GM15510 (cell line): ENCODE results near the gene UHRF1.
A peak's percentile ranks its signal among the peaks of the same experiment; 100 is the strongest.

Source experiments
- POLR2A ChIP-seq: IDR thresholded peaks from 3 replicates; pipeline ENCODE4 v1.6.1; 2011; ENCODE audit warnings: borderline replicate concordance; ENCODE audit not compliant: insufficient read length; ENCODE audit errors: extremely low read depth

The UHRF1 gene

GRCh38 chr19:4909156-4909896 lies at the start of gene UHRF1:
Gene UHRF1 (plus strand): TSS chr19:4909501. CDS start chr19:4910886, 1,385 bp downstream.
- TF ChIP-seq POLR2A = peak; percentile 70

DNA sequence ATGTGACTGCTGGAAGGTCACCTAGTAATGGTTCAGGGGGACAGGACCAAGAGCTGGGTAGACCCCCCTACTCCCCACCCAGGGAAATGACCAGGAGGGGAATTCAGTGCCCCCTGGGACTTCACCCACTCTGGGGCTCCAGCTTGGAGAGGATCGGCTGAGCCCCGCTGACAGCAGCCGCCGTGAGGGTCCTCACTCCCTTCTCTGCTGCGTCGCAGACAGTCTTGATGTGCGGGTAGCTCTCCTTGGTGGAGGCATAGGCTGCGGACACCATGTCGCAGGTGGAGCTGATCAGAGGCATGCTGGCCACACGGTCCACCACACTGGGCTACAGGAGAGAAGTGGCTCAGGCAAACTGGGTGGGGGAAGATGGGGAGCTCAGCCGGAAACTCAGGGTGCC lies 49.6 kb upstream of the UHRF1 start:
- no peak for TF ChIP-seq POLR2A

DNA sequence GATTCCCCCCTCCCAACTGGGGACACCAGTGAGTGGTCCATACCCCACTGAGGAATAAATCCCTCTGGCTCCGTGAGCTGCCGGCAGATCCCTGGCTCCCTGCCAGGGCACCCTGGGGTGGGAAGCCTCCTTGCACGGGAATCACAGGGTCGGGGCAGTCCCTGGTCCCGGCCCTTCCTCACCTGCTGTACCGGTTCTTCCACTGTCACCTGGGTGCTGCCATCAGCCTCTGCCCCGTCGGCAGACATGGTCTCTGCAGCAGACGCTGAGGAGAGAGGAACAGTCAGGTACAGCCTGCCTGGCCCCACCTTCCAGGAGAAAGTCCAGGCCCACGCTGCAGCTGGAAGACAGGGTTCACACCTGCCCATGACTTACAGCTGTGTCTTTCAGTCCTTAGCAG lies 48.2 kb upstream of the UHRF1 start:
- TF ChIP-seq POLR2A = no peak

- TF ChIP-seq POLR2A = no peak
Measured at GRCh38 chr19:4866595-4867424, 42.5 kb upstream of the UHRF1 start.

DNA sequence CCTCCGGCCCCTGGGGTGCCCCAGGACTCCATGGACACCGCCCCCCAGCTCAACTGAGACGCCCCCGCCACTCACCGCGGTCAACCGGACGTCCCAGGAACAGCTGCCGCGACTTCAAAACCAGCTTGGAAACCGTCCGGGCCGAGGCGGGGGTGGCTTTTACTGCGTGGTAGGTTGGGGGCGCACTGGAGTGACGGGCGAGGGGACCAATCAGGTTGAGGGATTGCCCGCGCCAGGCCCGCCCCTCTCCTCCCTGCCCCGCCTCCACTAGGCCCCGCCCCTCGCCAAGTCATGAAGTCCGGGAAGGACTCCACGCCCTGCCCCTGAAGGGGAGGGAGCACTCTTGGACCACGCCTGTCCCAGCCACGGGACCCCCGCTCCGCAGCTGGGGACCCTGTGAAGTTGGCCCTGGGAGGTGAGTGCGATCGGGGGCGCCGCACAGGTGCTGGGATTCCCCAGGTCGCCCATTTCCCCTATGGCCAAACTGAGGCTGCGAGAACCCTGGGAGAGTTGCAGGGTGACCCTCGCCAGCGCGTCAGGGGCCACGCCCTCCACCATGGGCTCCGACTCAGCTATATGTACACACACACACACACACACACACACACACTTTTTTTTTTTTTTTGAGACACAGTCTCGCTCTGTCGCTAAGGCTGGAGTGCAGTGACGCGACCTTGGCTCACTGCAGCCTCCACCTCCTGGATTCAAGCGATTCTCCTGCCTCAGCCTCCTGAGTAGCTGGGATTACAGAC lies 41.6 kb upstream of the UHRF1 start, which contains the start of gene PLIN3:
PLIN3 (minus strand) TSS at position 134 of the 752 bp plus-strand sequence. CDS start 6,273 bp downstream, outside the sequence.
- peak; percentile 52 for TF ChIP-seq POLR2A

DNA sequence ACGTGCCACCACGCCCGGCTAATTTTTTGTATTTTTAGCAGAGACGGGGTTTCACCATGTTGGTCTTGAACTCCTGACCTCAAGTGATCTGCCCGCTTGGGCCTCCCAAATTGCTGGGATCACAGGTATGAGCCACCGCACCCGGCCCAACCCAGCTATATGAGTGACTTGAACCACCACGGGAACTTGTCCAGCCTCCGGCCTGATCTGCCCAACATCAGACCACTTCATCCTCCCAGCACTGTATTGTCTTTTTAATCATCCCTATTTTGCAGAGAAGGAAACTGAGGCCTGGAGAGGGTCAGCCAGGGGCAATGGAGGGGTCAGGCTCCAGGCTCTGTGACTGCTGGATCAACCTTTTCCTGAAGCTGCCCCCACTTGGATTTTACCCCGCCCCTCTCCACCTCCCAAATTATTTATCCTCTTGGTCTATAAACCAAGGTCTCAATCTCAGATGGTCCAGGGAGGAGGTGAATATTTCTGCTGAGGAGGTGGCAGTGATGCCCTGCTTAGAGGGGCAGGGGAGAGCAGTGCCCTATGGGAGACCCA lies 40.9 kb upstream of the UHRF1 start:
- no peak for TF ChIP-seq POLR2A

DNA sequence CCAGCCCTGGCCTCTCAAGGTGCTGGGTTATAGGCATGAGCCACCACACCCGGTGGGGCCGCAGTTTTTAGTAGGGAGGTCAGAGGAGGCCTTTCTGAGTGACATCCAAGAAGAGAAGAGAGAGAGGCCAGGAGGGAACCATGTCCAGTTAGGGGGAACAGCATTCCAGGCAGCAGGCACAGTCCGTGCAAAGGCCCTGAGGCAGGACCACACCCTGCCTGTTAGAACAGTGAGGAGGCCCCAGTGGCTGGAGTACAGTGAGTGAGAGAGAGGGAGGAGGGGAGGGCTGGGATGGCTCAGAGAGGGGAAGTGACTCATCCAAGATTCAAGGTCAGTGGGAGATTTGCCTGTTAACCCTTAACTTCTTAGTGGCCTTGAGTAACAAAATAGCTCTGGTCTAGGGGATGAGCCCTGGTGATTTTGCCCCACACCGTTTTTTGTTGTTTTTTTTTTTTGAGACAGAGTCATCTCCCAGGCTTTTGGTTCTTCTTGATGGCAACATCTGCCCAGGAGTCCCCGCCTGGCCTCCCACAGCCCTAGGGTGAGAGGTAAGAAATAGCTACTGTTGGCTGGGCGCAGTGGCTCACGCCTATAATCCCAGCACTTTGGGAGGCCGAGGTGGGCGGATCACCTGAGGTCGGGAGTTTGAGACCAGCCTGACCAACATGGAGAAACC lies 39.1 kb upstream of the UHRF1 start:
- TF ChIP-seq POLR2A = no peak

DNA sequence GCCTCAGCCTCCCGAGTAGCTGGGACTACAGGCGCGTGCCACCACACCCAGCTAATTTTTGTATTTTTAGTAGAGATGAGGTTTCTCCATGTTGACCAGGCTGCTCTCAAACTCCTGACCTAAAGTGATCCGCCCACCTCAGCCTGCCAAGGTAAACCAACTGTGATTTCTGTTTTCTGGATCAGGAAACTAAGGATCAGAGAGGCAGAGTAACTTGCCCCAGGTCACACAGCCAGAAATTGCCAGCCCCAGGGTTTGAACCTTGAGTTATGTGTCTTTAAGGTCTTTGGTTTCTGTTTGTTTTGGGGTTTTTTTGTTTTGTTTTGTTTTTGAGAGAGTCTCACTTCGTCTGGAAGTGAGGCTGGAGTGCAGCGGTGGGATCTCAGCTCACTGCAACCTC lies 37.6 kb upstream of the UHRF1 start:
- no peak for TF ChIP-seq POLR2A

GRCh38 chr19:4873930-4874329 lies 35.4 kb upstream of the UHRF1 start:
- TF ChIP-seq POLR2A = no peak

GRCh38 chr19:4877753-4878490 lies 31.4 kb upstream of the UHRF1 start:
- no peak for TF ChIP-seq POLR2A

DNA sequence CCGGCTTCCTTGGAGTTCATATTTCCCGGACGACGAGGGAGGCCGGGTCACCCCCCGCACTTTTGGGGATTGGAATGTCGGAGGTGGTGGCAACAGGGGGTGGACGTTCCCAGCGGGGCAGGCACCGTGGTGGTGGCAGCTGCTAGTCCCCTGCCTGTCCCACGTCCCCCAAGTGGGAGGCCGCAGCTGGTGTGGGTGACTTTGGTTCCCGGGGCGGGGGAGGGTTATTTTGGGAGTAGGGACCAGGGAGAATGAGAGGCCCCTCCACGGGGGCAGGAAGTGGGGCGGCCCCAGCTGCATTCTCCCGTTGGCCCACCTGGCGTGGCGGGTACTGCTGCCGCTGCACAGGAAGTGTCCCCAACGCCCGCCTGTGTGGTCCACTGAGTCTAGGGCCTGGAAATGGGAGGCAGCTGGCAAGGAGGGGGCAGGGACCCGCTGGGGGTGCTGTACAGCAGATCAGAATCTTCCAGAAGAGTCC lies 30.8 kb upstream of the UHRF1 start:
- TF ChIP-seq POLR2A = no peak

DNA sequence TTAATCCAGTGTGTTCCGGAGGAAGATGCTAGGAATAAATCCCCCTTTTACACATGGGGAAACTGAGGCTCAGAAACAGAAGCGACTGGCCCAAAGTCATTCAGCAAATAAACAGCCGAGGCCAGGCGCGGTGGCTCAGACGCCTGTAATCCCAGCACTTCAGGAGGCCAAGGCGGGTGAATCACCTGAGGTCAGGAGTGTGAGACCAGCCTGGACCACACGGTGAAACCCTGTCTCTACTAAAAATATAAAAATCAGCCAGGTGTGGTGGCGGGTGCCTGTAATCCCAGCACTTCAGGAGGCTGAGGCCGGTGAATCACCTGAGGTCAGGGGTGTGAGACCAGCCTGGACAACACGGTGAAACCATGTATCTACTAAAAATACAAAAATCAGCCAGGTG lies 30.3 kb upstream of the UHRF1 start:
- no peak for TF ChIP-seq POLR2A

DNA sequence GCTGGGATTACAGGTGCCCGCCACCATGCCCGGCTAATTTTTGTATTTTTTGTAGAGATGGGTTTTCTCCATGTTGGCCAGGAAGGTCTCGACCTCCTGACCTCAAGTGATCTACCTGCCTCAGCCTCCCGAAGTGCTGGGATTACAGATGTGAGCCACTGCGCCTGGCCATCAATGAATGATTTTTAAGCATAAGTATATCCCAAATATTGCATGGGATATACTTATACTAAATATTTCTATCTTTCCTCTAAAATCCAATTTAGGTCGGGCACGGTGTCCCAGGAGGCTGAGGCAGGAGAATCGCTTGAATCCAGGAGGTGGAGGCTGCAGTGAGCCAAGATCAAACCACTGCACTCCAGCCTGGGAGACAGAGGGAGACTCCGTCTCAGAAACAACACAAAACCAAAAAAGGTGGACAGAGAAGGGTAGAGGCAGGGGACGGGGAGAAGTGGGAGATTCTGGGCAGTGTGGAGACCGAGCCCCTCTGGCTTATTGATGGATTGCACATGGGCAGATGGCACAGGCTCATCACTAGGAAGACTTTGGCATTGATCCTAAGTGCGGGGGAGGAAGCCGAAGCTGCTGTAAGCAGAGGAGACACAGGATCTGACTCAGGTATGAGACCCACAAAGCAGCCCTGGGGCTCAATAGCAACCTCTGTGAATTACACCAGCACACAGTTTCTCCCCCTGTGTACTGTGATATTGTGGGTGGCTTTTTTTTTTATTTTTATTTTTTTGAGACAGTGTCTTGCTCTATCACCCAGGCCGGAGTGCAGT lies 20.1 kb upstream of the UHRF1 start:
- no peak for TF ChIP-seq POLR2A

GRCh38 chr19:4891066-4891465 lies 18.2 kb upstream of the UHRF1 start:
- no peak for TF ChIP-seq POLR2A

DNA sequence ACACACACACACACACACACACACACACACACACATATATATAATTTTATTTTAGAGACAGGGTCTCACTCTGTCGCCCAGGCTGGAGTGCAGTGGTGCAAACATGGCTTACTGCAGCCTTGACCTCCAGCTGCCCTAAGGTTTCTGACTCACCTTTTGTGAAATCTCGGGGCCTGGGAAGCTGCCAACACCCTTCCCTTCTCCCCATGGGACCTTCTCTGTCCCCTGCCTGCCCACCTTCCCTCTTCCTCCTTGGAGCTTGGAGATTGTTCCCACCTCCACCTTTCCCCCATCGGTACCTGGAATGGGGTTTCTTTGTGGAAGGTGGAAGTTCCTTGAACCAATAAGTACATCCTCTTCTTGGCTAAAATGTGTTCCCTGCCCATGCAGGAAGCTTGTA lies 12.9 kb upstream of the UHRF1 start:
- no peak for TF ChIP-seq POLR2A
